Subcutaneous adipose tissue (tissue), 4 donors: ENCODE results near the gene PPP1R16B. TPM values are rescaled to one million over a fixed set of nuclear protein-coding genes. Genes with fewer than 3 reads are reported as not detected.

Experiments
- CTCF ChIP-seq: fragments of 450-650 bp; IDR thresholded peaks from one replicate; pipeline ENCODE4 v1.5.1; 2016; ENCODE audit warnings: low read depth, mild to moderate bottlenecking, control low read depth, antibody characterized with exemption, moderate library complexity
- total RNA-seq, 4 donors: library from RNA; depleted of rRNA; stranded (reverse); fragments of >200 nt; gene quantifications; one replicate each; pipeline ENCODE4 v1.1.0, GENCODE V29; 2016

The PPP1R16B gene
- total RNA-seq, 4 donors from 2014 or later: 3.1 to 37.3 (median 4.9) TPM

GRCh38 chr20:38940644-38941043 lies 135.1 kb downstream of the PPP1R16B start:
- no peak for TF ChIP-seq CTCF

- no peak for TF ChIP-seq CTCF
These were observed 136.4 kb downstream of the PPP1R16B start for GRCh38 chr20:38941726-38942389.

- no peak for TF ChIP-seq CTCF
These were observed 139.5 kb downstream of the PPP1R16B start for GRCh38 chr20:38945012-38945411.

GRCh38 chr20:38946836-38947235 lies 141.3 kb downstream of the PPP1R16B start:
- no peak for TF ChIP-seq CTCF

- no peak for TF ChIP-seq CTCF
These were observed 142.4 kb downstream of the PPP1R16B start for GRCh38 chr20:38947931-38948362.

GRCh38 chr20:38950254-38950653 lies 144.8 kb downstream of the PPP1R16B start:
- TF ChIP-seq CTCF: no peak

- TF ChIP-seq CTCF: no peak
These were observed 146.1 kb downstream of the PPP1R16B start for GRCh38 chr20:38951611-38952010.
